ENCODE results near the gene RUNX1. TPM values are rescaled to one million over a fixed set of nuclear protein-coding genes. Genes with fewer than 3 reads are reported as not detected.

Gene RUNX1
- total RNA-seq, 1 experiment from 2014 or later = 55.2 TPM

DNA sequence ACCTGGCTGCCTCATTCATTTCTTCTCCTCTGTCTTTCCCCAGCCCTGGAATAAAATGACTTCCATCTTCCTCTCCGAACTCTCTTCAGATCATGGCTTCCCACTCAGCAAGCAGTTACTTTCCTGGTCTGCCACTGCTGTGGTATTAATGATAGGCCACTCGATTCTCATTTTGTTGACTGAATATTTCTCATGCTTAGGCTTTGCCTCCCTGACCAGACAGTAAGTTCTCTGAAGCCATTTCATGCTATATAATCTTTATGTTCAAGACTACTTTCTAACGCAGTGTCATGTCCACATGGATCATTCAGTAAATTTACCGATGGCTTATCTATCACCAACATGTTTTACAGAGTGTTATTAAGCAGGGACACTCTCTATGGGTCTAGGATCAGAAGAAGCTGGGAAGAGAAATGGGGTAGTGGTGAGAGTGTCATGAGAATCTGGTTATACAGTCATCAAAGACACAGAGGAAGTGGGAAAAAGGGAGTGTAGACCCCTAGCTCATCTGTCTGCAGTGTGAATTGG is 20.6 kb downstream of the RUNX1 start:
- Histone ChIP-seq H2AFZ (ENCODE audit: low read length) (no peak overlapping the region), H3K9me3 (ENCODE audit: low read length) (no peaks in the 10 kb centered on the region), H3F3A (ENCODE audit: low read length, unreplicated experiment) (no peaks in the 10 kb centered on the region), H3K4me1 (ENCODE audit: insufficient read depth, low read length) (no peaks in the 10 kb centered on the region; the same call in 1 of the 2 replicates), H3K9me2 (replicated peaks; ENCODE audit: low read length) (no peaks in the 10 kb centered on the region), H3K27me3 (ENCODE audit: low read length) (no peaks in the 10 kb centered on the region), H3K36me3 (ENCODE audit: low read depth, low read length) (peaks cover 11% of the 10 kb centered on the region), H3K27ac (ENCODE audit: low read length) (no peak overlapping the region), H3K79me2 (ENCODE audit: low read length) (peaks cover 92% of the 10 kb centered on the region), H3K9ac (ENCODE audit: low read length) (no peak overlapping the region), H3K4me3 (ENCODE audit: low read length) (no peak overlapping the region), H4K20me1 (ENCODE audit: low read length) (no peaks in the 10 kb centered on the region; the same call in 1 of the 2 replicates), H3K4me2 (ENCODE audit: low read length) (no peak overlapping the region)
- DNase-seq = no peak
- POLR2A ChIA-PET (ENCODE audit: unreplicated experiment) = no interaction called here
- ATAC-seq = no peak
- no TSS peak for BruUV-seq (replicated peaks)
- CTCF ChIA-PET = no interaction called here
- TF ChIP-seq EZH2phosphoT487 (IDR thresholded peaks at IDR 0.05; ENCODE audit: borderline replicate concordance, low read length) (no peak), EZH2 (IDR thresholded peaks at IDR 0.05; ENCODE audit: low read length, unreplicated experiment) (no peak)
- TF ChIP-seq, protein P1, sequence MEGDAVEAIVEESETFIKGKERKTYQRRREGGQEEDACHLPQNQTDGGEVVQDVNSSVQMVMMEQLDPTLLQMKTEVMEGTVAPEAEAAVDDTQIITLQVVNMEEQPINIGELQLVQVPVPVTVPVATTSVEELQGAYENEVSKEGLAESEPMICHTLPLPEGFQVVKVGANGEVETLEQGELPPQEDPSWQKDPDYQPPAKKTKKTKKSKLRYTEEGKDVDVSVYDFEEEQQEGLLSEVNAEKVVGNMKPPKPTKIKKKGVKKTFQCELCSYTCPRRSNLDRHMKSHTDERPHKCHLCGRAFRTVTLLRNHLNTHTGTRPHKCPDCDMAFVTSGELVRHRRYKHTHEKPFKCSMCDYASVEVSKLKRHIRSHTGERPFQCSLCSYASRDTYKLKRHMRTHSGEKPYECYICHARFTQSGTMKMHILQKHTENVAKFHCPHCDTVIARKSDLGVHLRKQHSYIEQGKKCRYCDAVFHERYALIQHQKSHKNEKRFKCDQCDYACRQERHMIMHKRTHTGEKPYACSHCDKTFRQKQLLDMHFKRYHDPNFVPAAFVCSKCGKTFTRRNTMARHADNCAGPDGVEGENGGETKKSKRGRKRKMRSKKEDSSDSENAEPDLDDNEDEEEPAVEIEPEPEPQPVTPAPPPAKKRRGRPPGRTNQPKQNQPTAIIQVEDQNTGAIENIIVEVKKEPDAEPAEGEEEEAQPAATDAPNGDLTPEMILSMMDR (conservative IDR thresholded peaks at IDR 0.05; ENCODE audit: low read depth, low read length) = no peak
- intact Hi-C loops (cut with micrococcal nuclease) = no loop called here

DNA sequence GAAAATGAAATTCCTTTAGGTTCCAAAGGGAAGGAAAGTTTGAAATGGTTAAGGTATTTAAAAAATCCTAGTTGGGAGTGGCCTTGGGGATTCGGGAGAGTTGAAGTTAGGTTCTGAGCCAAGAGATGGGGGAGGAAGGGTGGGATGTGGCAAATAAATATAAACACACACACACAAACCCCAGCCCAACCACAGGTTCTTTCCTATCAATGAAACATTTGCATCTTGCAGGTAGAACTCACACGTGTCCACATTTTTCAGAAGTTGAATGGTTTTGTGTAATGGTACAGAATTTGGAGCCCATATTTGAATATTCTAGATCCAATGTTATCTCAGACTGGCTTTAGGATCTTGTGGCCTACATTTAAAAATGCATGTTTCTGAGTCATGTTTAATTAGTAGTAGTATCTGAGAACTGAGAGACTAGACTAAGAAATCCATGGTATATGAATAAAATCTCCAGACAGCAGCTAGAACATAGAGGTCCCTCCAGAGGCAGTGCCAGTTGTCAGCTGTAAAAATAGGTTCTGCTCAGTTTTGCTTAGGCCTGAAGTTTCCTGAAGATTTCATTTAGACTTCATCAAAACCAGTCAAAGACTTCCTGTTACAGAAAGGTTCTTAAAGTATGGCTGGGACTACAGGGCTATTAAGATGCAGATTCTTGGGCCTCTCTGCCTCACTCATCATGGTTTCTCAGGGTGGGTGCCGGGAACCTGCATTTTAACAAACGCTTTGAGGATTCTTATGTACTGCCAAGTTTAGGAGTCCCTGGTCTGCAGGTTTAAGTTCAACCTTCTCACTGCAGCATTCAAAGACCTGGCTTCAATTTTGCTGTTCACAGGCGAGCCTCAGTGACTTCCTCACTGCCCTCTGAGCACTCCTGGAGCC is 21.3 kb downstream of the RUNX1 start:
- intact Hi-C loops (cut with micrococcal nuclease) = no loop called here
- no peak for DNase-seq
- no peak for ATAC-seq
- no peak overlapping the region for H3K4me3 ChIP-seq (ENCODE audit: low read length)
- no peak overlapping the region for H2AFZ ChIP-seq (ENCODE audit: low read length)
- H3F3A ChIP-seq (ENCODE audit: low read length, unreplicated experiment) = no peaks in the 10 kb centered on the region
- H3K4me1 ChIP-seq (ENCODE audit: insufficient read depth, low read length) = no peaks in the 10 kb centered on the region; the same call in 1 of the 2 replicates
- H3K36me3 ChIP-seq (ENCODE audit: low read depth, low read length) = peaks cover 15% of the 10 kb centered on the region
- H3K27ac ChIP-seq (ENCODE audit: low read length) = no peak overlapping the region
- H3K9me3 ChIP-seq (ENCODE audit: low read length) = no peaks in the 10 kb centered on the region
- no peak overlapping the region for H3K9ac ChIP-seq (ENCODE audit: low read length)
- no peaks in the 10 kb centered on the region; the same call in 1 of the 2 replicates for H4K20me1 ChIP-seq (ENCODE audit: low read length)
- H3K79me2 ChIP-seq (ENCODE audit: low read length) = peaks cover 91% of the 10 kb centered on the region
- no TSS peak for BruUV-seq (replicated peaks)
- H3K4me2 ChIP-seq (ENCODE audit: low read length) = no peak overlapping the region
- H3K9me2 ChIP-seq (replicated peaks; ENCODE audit: low read length) = no peaks in the 10 kb centered on the region
- no peak for TF ChIP-seq EZH2phosphoT487 (IDR thresholded peaks at IDR 0.05; ENCODE audit: borderline replicate concordance, low read length)
- TF ChIP-seq EZH2 (IDR thresholded peaks at IDR 0.05; ENCODE audit: low read length, unreplicated experiment) = no peak
- TF ChIP-seq, protein P1 (conservative IDR thresholded peaks at IDR 0.05; ENCODE audit: low read depth, low read length) = no peak
- CTCF ChIA-PET = no interaction called here
- no peaks in the 10 kb centered on the region for H3K27me3 ChIP-seq (ENCODE audit: low read length)
- POLR2A ChIA-PET (ENCODE audit: unreplicated experiment) = no interaction called here
